IPS-15b (cell line): ENCODE results near the gene LRRN4.
"Not testable (repeated sequence)": the region's sequence is repeated elsewhere in the genome, so short reads cannot be mapped to it uniquely, and the experiment has no call there.

Experiments
- H3K27me3 ChIP-seq: one replicate; pipeline ENCODE4 v1.6.1; 2013; ENCODE audit warnings: low read length; ENCODE audit not compliant: control insufficient read depth, insufficient read depth
- H3K36me3 ChIP-seq: one replicate; pipeline ENCODE4 v1.6.1; 2013; ENCODE audit warnings: low read length; ENCODE audit not compliant: control insufficient read depth, insufficient read depth
- H3K4me1 ChIP-seq: one replicate; pipeline ENCODE4 v1.6.1; 2013; ENCODE audit warnings: mild to moderate bottlenecking, low read length; ENCODE audit not compliant: control insufficient read depth, insufficient read depth
- H3K4me3 ChIP-seq: one replicate; pipeline ENCODE4 v1.5.1; 2013; ENCODE audit warnings: low read depth, low read length
- H3K9ac ChIP-seq: one replicate; pipeline ENCODE4 v1.6.1; 2013; ENCODE audit warnings: low read depth, mild to moderate bottlenecking, low read length
- H3K9me3 ChIP-seq: one replicate; pipeline ENCODE4 v1.6.1; 2013; ENCODE audit warnings: mild to moderate bottlenecking, low read length; ENCODE audit not compliant: control insufficient read depth, insufficient read depth

Gene LRRN4

DNA sequence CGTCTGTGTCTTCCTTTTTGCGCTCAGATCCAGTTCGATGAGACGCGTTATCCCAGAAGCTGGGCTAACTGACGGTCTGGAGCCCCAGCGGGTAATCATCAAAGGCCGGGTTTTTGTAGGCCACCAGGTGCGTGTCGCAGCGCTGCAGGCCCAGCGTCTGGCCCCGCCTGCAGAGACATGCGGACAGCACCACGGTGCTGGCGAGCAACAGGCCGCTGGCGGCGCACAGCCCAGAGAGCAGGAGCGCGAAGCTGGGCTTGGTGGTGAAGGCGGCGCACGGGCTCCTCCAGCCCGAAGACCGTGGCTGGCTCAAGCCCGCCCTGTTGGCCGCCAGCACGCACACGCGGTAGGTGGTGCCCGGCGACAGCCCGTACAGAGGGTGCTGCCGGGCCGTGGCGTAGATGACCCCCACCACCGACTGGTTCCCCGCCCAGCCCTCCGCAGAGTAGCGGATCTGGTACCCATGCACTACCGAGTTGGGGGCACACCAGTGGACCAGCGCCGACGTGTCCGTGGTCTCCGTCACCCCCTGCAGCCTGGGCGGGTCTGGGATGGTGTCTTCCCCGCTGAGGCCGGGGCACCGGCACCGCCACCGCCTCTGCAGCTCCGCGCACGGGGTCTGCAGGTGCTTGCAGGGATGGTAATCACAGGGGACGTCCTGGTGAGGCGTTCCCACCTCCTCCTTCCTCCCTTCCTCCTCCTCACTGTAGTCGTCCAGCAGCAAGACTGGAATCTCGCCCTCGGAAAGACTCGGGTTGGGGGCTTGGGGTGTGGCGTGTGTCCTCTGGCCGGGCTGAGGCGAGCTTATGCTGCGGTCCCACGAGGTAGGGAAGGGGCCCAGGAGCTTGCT, 12.7 kb downstream of the LRRN4 start:
- Histone ChIP-seq H3K36me3 (peaks cover 7% of the 10 kb centered on the region), H3K9me3 (no peaks in the 10 kb centered on the region), H3K27me3 (no peaks in the 10 kb centered on the region), H3K4me3 (no peak overlapping the region), H3K9ac (no peak overlapping the region), H3K4me1 (peaks cover 3% of the 10 kb centered on the region)

DNA sequence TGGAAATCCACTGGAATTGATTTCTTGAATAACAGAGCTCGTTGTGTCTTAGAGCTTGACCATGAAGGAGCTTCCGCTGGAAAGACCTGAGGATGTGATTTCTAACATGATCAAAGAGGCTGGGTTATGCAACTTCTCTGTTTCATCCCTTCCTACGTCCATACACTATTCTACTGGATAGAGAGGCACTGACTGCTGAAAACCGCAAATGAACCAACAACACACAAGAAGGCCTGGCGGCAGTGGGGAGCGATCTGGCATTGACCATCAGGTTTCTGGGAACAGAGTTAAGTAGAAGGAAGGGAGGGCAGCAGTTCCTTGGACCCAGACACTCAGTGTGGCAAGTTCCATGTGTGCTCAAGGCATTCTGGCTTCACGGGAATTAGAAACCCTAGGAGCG, 13.3 kb downstream of the LRRN4 start:
- Histone ChIP-seq H3K36me3 (peaks cover 7% of the 10 kb centered on the region), H3K27me3 (no peaks in the 10 kb centered on the region), H3K9me3 (no peaks in the 10 kb centered on the region)

DNA sequence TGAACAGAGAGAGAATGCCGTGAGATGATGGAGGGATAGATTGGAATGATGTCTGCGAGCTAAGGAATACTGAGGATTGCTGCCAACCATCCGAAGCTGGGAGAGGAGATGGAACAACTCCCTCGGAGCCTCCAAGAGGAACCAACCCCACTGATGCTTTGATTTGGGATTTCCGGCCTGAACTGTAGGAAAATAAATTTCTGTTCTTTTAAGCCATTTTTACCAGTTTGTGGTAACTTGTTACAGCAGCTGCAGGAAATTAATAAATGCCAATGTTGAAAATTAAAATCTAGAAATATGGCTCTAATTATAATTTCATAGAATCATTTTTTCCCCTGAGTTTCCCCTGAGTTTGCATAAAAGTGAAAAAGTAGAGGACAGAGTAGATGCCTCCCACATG, 14.1 kb downstream of the LRRN4 start:
- no peak overlapping the region for H3K9ac ChIP-seq
- no peaks in the 10 kb centered on the region for H3K9me3 ChIP-seq
- H3K4me1 ChIP-seq: peaks cover 3% of the 10 kb centered on the region
- H3K4me3 ChIP-seq: no peak overlapping the region
- H3K27me3 ChIP-seq: no peaks in the 10 kb centered on the region
- H3K36me3 ChIP-seq: peaks cover 7% of the 10 kb centered on the region

More for the DNA sequence above, 13.3 kb downstream of the LRRN4 start:
- Histone ChIP-seq H3K9ac (no peak overlapping the region), H3K4me3 (no peak overlapping the region), H3K4me1 (peaks cover 3% of the 10 kb centered on the region)

DNA sequence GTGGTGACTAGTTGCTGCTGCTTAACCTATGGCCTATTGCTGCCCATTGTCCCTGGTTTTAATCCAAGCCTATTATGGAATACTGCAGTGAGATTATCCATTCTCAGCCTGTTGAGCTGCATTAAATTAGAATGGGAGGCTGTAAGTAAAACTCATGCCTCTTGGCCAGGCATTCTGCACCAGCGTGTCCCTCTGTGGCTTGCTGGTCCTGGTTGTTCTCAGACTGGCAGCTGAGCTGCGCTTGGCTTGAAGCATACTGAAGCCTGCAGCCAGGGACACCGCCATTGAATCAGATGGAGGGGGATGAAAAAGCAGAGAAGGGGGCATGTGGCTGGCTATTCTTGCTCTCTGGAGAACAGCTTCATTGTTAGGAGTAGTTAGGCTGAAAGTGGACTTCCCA, 15.6 kb downstream of the LRRN4 start:
- Histone ChIP-seq H3K9me3 (no peaks in the 10 kb centered on the region), H3K9ac (no peak overlapping the region), H3K36me3 (peaks cover 7% of the 10 kb centered on the region), H3K4me3 (no peak overlapping the region), H3K4me1 (peaks cover 3% of the 10 kb centered on the region), H3K27me3 (no peaks in the 10 kb centered on the region)

DNA sequence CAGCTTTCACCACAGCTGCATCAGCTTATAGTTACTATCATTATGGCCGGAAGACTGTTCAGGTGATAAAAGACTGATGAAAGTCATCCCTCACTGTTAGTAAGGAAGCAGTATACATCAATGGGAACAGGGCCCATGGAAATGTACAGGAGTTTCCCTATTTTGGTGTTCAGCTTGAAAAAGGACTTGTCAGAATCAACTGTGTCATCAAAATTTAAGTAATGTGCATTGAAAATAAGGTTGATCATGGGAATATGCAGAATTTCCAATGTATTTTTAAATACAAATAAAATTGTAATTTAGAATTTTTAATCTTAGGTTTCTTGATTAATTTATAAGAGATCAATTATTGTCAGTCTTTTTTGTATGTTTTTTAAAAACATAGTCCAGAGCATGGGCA, 16.8 kb downstream of the LRRN4 start:
- no peak overlapping the region for H3K9ac ChIP-seq
- no peaks in the 10 kb centered on the region for H3K9me3 ChIP-seq
- no peaks in the 10 kb centered on the region for H3K27me3 ChIP-seq
- H3K36me3 ChIP-seq: peaks cover 7% of the 10 kb centered on the region
- no peak overlapping the region for H3K4me3 ChIP-seq
- H3K4me1 ChIP-seq: peaks cover 3% of the 10 kb centered on the region

DNA sequence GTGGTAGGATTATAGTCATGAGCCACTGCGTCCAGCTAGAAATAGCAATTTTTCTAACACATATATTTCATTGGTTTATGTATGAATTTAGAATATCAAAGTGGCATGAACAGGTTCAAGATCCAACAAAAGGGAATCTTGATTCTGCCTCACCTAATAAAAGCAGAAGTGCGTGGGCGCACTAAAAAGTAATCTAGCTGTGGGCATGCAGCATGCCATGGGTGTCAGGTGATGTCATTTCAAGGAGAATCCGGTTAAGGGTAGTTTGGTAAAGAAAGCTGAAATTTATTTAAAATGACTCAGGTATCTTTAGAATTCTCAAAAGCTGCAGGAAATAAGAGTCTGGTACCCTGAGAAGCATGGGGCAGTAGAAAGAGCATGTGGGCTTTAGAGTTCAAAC, 17.6 kb downstream of the LRRN4 start:
- H3K36me3 ChIP-seq: peaks cover 3% of the 10 kb centered on the region
- H3K4me3 ChIP-seq: no peak overlapping the region
- H3K4me1 ChIP-seq: peaks cover 3% of the 10 kb centered on the region
- no peaks in the 10 kb centered on the region for H3K27me3 ChIP-seq
- H3K9me3 ChIP-seq: no peaks in the 10 kb centered on the region
- no peak overlapping the region for H3K9ac ChIP-seq

DNA sequence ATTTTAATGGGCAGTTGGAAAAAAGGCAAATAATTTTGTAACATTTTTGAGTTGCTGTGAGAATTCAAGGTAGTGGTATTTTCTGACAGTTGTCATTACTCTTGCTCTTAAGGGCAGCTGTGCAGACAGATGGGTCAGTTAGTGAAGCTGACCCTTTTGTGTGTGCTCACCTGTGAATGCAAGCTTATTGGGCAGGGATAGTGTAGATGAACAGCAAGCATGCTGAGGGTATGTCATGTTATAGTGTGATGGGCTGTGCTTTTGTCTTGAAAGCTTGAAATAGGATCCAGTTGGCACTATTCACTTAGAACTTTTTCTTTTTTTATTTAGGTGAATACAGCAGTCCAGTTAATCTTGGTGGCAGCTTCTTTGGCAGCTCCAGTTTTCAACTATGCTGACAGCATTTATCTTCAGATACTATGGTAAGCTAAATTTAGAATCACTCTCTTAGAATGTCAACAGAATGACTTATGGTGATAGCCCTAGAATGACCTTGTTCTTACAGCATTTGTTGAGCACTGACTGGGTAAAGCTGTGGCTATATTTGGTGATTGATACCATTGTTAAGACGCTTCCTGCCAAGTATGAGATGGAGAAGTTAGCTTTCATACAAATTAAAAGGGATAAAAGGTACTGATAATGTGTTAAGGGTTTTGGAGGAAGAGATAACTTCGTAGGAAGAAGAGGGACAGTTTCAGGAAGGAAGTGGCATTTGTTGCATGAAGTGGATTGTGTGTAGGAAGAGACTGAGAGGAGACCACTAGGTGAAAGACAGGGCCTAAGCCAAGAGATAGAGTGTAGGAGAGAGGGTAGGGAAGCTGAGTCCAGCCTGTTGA, 19.5 kb downstream of the LRRN4 start:
- H3K4me1 ChIP-seq: peaks cover 3% of the 10 kb centered on the region
- H3K27me3 ChIP-seq: no peaks in the 10 kb centered on the region
- no peak overlapping the region for H3K9ac ChIP-seq
- H3K36me3 ChIP-seq: no peaks in the 10 kb centered on the region
- H3K9me3 ChIP-seq: no peaks in the 10 kb centered on the region
- no peak overlapping the region for H3K4me3 ChIP-seq

DNA sequence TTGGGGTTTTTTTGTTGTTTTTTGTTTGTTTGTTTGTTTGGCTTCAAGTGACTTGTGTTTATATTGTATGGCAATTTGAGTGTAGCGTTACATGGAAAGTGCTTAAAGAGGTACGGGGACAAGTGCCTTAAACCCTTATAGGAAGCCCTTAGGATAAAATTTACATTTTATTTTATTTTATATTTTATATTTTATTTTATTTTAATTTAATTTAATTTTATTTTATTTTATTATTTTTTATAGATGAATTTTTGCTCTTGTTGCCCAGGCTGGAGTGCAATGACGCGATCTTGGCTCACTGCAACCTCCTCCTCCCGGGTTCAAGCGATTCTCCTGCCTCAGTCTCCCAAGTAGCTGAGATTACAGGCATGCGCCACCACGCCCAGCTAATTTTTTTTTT, 21.0 kb downstream of the LRRN4 start:
- H3K4me3 ChIP-seq, H3K27me3 ChIP-seq, H3K4me1 ChIP-seq, H3K36me3 ChIP-seq, H3K9me3 ChIP-seq, H3K9ac ChIP-seq: not testable (repeated sequence)

DNA sequence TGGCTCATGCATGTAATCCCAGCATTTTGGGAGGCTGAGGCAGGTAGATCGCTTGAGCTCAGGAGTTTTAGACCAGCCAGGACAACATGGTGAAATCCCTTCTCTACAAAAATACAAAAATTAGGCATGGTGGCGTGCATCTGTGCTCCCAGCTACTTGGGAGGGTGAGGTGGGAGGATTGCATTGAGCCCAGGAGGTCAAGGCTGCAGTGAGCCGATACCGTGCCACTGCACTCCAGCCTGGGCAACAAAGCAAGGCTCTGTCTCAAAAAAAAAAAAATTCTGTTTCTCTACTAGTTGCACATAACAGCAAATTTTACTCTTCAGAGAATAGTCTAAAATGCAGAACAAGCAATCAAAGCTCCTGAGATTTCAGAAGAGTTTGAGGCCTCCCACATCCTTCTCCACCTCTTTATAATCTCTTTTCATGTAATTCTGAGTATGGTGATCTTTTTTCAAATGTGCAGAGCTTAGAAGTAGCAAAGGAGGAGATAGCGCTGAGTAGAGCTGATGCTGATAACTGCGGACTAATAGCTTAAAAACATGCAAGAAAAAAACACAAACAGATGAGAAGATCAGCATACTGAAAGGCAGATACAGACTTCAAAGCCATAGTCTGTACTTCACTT, 23.3 kb downstream of the LRRN4 start:
- H3K9me3 ChIP-seq: no peaks in the 10 kb centered on the region
- H3K36me3 ChIP-seq: peaks cover 2% of the 10 kb centered on the region
- H3K9ac ChIP-seq: no peak overlapping the region
- no peak overlapping the region for H3K4me3 ChIP-seq
- no peaks in the 10 kb centered on the region for H3K4me1 ChIP-seq
- H3K27me3 ChIP-seq: no peaks in the 10 kb centered on the region

DNA sequence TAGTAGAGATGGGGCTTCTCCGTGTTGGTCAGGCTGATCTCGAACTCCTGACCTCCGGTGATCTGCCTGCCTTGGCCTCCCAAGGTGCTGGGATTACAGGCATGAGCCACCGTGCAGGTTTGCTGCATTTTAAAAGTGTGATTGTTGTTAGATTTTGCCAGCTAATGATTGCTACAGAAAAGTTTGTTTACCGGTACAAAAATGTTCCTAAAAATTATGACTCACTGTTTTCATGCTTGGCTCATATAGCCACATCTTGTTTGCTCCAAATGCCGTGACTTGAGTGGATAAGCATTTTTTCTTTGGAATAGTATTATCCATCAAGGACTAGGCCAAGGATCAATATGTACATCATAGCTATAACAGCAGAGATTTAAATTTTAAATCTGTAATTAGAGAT, 24.3 kb downstream of the LRRN4 start:
- no peaks in the 10 kb centered on the region for H3K4me1 ChIP-seq
- peaks cover 2% of the 10 kb centered on the region for H3K36me3 ChIP-seq

DNA sequence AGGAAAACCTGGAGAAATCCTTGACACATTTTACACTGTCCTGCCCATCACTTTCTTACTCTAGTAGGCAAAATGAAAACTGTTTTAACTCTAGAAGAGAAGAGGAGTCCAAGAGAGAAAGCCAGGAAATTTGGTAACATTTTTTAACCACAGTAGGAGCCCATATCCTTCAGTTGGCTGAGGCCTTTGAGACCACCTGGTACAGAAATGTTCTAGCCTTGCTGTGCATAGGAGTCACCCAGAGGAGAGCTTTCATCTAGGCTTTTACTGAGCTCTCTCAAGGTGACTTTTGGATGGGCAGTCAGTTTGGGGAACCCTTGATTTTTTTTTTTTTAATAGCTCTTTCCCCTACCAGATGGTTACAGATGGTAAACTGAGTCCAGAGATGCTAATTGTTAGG, 25.0 kb downstream of the LRRN4 start:
- no peak overlapping the region for H3K4me3 ChIP-seq
- no peaks in the 10 kb centered on the region for H3K9me3 ChIP-seq
- peaks cover 2% of the 10 kb centered on the region for H3K36me3 ChIP-seq
- H3K27me3 ChIP-seq: no peaks in the 10 kb centered on the region
- no peak overlapping the region for H3K9ac ChIP-seq
- no peaks in the 10 kb centered on the region for H3K4me1 ChIP-seq

More for the DNA sequence above, 24.3 kb downstream of the LRRN4 start:
- Histone ChIP-seq H3K4me3 (no peak overlapping the region), H3K9ac (no peak overlapping the region), H3K9me3 (no peaks in the 10 kb centered on the region), H3K27me3 (no peaks in the 10 kb centered on the region)
